ENCODE measurements around the gene C1orf146.

The C1orf146 gene

GRCh38 chr1:92218559-92218958 is 844 bp downstream of the C1orf146 start:
- H3K27me3 ChIP-seq (ENCODE audit: insufficient read depth, low read length): no peaks in the 10 kb centered on the region
- no peak for TF ChIP-seq EZH2 (IDR thresholded peaks at IDR 0.05; ENCODE audit: borderline replicate concordance, low read length)
- TF ChIP-seq, protein P1, sequence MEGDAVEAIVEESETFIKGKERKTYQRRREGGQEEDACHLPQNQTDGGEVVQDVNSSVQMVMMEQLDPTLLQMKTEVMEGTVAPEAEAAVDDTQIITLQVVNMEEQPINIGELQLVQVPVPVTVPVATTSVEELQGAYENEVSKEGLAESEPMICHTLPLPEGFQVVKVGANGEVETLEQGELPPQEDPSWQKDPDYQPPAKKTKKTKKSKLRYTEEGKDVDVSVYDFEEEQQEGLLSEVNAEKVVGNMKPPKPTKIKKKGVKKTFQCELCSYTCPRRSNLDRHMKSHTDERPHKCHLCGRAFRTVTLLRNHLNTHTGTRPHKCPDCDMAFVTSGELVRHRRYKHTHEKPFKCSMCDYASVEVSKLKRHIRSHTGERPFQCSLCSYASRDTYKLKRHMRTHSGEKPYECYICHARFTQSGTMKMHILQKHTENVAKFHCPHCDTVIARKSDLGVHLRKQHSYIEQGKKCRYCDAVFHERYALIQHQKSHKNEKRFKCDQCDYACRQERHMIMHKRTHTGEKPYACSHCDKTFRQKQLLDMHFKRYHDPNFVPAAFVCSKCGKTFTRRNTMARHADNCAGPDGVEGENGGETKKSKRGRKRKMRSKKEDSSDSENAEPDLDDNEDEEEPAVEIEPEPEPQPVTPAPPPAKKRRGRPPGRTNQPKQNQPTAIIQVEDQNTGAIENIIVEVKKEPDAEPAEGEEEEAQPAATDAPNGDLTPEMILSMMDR (IDR thresholded peaks at IDR 0.05; ENCODE audit: low read length): no peak

GRCh38 chr1:92219028-92219427 is 1.3 kb downstream of the C1orf146 start:
- TF ChIP-seq, protein P1 (IDR thresholded peaks at IDR 0.05; ENCODE audit: low read length): no peak
- no peak for TF ChIP-seq EZH2 (IDR thresholded peaks at IDR 0.05; ENCODE audit: borderline replicate concordance, low read length)
- H3K27ac ChIP-seq (ENCODE audit: low read depth, low read length, poor library complexity, severe bottlenecking): no peak overlapping the region
- H3K4me2 ChIP-seq (ENCODE audit: low read length): no peak overlapping the region
- H3K36me3 ChIP-seq (ENCODE audit: insufficient read depth, low read length): no peaks in the 10 kb centered on the region
- H3K9me2 ChIP-seq (ENCODE audit: low read depth, low read length): no peaks in the 10 kb centered on the region
- H3K9ac ChIP-seq (ENCODE audit: low read length): no peak overlapping the region
- H4K20me1 ChIP-seq (ENCODE audit: insufficient read depth, low read length): no peaks in the 10 kb centered on the region
- H3F3A ChIP-seq (ENCODE audit: insufficient read depth, low read length): no peaks in the 10 kb centered on the region
- no peak overlapping the region for H2AFZ ChIP-seq (ENCODE audit: low read length)
- H3K27me3 ChIP-seq (ENCODE audit: insufficient read depth, low read length): no peaks in the 10 kb centered on the region
- no peaks in the 10 kb centered on the region for H3K4me1 ChIP-seq (ENCODE audit: insufficient read depth, low read length, severe bottlenecking)
- no peak overlapping the region for H3K4me3 ChIP-seq (ENCODE audit: low read depth, low read length, poor library complexity, severe bottlenecking)
- H3K9me3 ChIP-seq (ENCODE audit: low read length): no peaks in the 10 kb centered on the region
- H3K79me2 ChIP-seq (ENCODE audit: insufficient read depth, low read length): no peaks in the 10 kb centered on the region

More at GRCh38 chr1:92218559-92218958, 844 bp downstream of the C1orf146 start:
- no peak overlapping the region for H3K4me2 ChIP-seq (ENCODE audit: low read length)
- H3K79me2 ChIP-seq (ENCODE audit: insufficient read depth, low read length): no peaks in the 10 kb centered on the region
- no peak overlapping the region for H3K4me3 ChIP-seq (ENCODE audit: low read depth, low read length, poor library complexity, severe bottlenecking)
- no peaks in the 10 kb centered on the region for H3K36me3 ChIP-seq (ENCODE audit: insufficient read depth, low read length)
- H3K4me1 ChIP-seq (ENCODE audit: insufficient read depth, low read length, severe bottlenecking): no peaks in the 10 kb centered on the region
- no peaks in the 10 kb centered on the region for H3F3A ChIP-seq (ENCODE audit: insufficient read depth, low read length)
- no peaks in the 10 kb centered on the region for H3K9me3 ChIP-seq (ENCODE audit: low read length)
- H2AFZ ChIP-seq (ENCODE audit: low read length): no peak overlapping the region
- no peak overlapping the region for H3K9ac ChIP-seq (ENCODE audit: low read length)
- H4K20me1 ChIP-seq (ENCODE audit: insufficient read depth, low read length): no peaks in the 10 kb centered on the region
- no peak overlapping the region for H3K27ac ChIP-seq (ENCODE audit: low read depth, low read length, poor library complexity, severe bottlenecking)
- no peaks in the 10 kb centered on the region for H3K9me2 ChIP-seq (ENCODE audit: low read depth, low read length)

GRCh38 chr1:92228401-92228800 is 10.7 kb downstream of the C1orf146 start:
- Histone ChIP-seq H3K9me2 (ENCODE audit: low read depth, low read length) (no peaks in the 10 kb centered on the region), H3K4me2 (ENCODE audit: low read length) (no peak overlapping the region), H3K36me3 (ENCODE audit: insufficient read depth, low read length) (no peaks in the 10 kb centered on the region), H3K4me3 (ENCODE audit: low read depth, low read length, poor library complexity, severe bottlenecking) (no peak overlapping the region), H4K20me1 (ENCODE audit: insufficient read depth, low read length) (no peaks in the 10 kb centered on the region), H3K27me3 (ENCODE audit: insufficient read depth, low read length) (no peaks in the 10 kb centered on the region), H3K4me1 (ENCODE audit: insufficient read depth, low read length, severe bottlenecking) (no peaks in the 10 kb centered on the region), H3K9me3 (ENCODE audit: low read length) (no peaks in the 10 kb centered on the region), H3K79me2 (ENCODE audit: insufficient read depth, low read length) (no peaks in the 10 kb centered on the region), H3F3A (ENCODE audit: insufficient read depth, low read length) (no peaks in the 10 kb centered on the region), H2AFZ (ENCODE audit: low read length) (no peak overlapping the region), H3K27ac (ENCODE audit: low read depth, low read length, poor library complexity, severe bottlenecking) (no peak overlapping the region), H3K9ac (ENCODE audit: low read length) (no peak overlapping the region)
- TF ChIP-seq, protein P1 (IDR thresholded peaks at IDR 0.05; ENCODE audit: low read length): no peak
- no peak for TF ChIP-seq EZH2 (IDR thresholded peaks at IDR 0.05; ENCODE audit: borderline replicate concordance, low read length)

Data from OCI-LY1 (cell line).